Endothelial cell of umbilical vein (primary cell): Measurements from ENCODE around the gene FRRS1L. TPM values are rescaled to one million over a fixed set of nuclear protein-coding genes. Genes with fewer than 3 reads are reported as not detected.

ENCODE experiments used
- BruUV-seq: library from RNA; stranded (reverse); fragments of 400-500 nt; replicated peaks from 2 replicates; lab custom pipeline; 2021; lab: Mats Ljungman, UMichigan
- CTCF ChIA-PET: fragments of 300-600, 350-600 bp; sonication (Branson Sonifier 250); formaldehyde crosslinking; loops from one replicate; lab custom pipeline; 2021; ENCODE audit warnings: antibody characterized with exemption, inconsistent platforms; lab: Charles Lee
- POLR2A ChIA-PET: fragments of 300-600, 350-600 bp; sonication (Branson Sonifier 250); formaldehyde crosslinking; loops from one replicate; lab custom pipeline; 2021; ENCODE audit warnings: antibody characterized with exemption, inconsistent platforms; lab: Charles Lee
- DNase-seq: peaks from one replicate; pipeline ENCODE4 v3.0.0-alpha.2; 2011; ENCODE audit warnings: low read depth, low spot score
- FAIRE-seq: peaks from 2 replicates; lab custom pipeline; 2011; peaks lifted over from hg19 to GRCh38; lab: Jason Lieb, UNC
- H2AFZ ChIP-seq: 2 replicates; pipeline ENCODE4 v1.6.0; 2012; ENCODE audit warnings: low read depth, low read length, control low read depth, inconsistent platforms
- H3K27ac ChIP-seq: 2 replicates; pipeline ENCODE4 v1.5.1; 2011; ENCODE audit warnings: low read depth, mild to moderate bottlenecking, control low read depth, low read length, moderate library complexity; ENCODE audit not compliant: insufficient read depth
- H3K27me3 ChIP-seq, 2 experiments: 2 replicates each; pipeline versions ENCODE4 v1.6.0 to v1.6.1; 2011; ENCODE audit warnings: low read length in 2 of 2, mixed read lengths in 1 of 2; ENCODE audit not compliant: control insufficient read depth in 2 of 2, insufficient read depth in 2 of 2
- H3K36me3 ChIP-seq, 2 experiments: 2 replicates in 1 of 2; 3 replicates in 1 of 2; pipeline ENCODE4 v1.5.1; 2011; ENCODE audit warnings: low read length in 2 of 2, mild to moderate bottlenecking in 1 of 2, moderate library complexity in 1 of 2; ENCODE audit not compliant: control insufficient read depth in 2 of 2, insufficient read depth in 2 of 2; ENCODE audit errors: extremely low read depth in 1 of 2
- H3K4me1 ChIP-seq: 3 replicates; pipeline ENCODE4 v1.5.1; 2011; ENCODE audit warnings: mild to moderate bottlenecking, low read length; ENCODE audit not compliant: control insufficient read depth, insufficient read depth; ENCODE audit errors: extremely low read depth
- H3K4me2 ChIP-seq: 2 replicates; pipeline ENCODE4 v1.6.1; 2011; ENCODE audit warnings: low read length, control low read depth, mixed read lengths; ENCODE audit not compliant: insufficient read depth
- H3K4me3 ChIP-seq, 3 experiments: fragments of 200-600 bp in 1 of 3; sonication (generic), shearing (Covaris generic) in 1 of 3; replicated peaks in 1 of 3; 2 replicates each; pipeline ENCODE4 v1.5.1; 2011 to 2016; ENCODE audit warnings: control low read depth in 3 of 3, low read length in 3 of 3, mild to moderate bottlenecking in 2 of 3, inconsistent platforms in 1 of 3, low read depth in 1 of 3, moderate library complexity in 1 of 3; ENCODE audit not compliant: insufficient read depth in 1 of 3
- H3K79me2 ChIP-seq: 2 replicates; pipeline ENCODE4 v1.6.0; 2012; ENCODE audit warnings: low read length, inconsistent platforms; ENCODE audit not compliant: control insufficient read depth, insufficient read depth
- H3K9ac ChIP-seq: replicated peaks from 2 replicates; pipeline ENCODE3; 2011; ENCODE audit warnings: low read length, control low read depth; ENCODE audit not compliant: insufficient read depth; ENCODE audit errors: extremely low read depth
- H3K9me1 ChIP-seq: replicated peaks from 3 replicates; pipeline ENCODE4 v1.6.0; 2011; ENCODE audit warnings: mild to moderate bottlenecking, low read length; ENCODE audit not compliant: control insufficient read depth, insufficient read depth; ENCODE audit errors: extremely low read depth
- H3K9me3 ChIP-seq: replicated peaks from 2 replicates; pipeline ENCODE4 v1.5.1; 2012; ENCODE audit warnings: low read length, inconsistent platforms; ENCODE audit not compliant: control insufficient read depth, insufficient read depth
- H4K20me1 ChIP-seq: replicated peaks from 2 replicates; pipeline ENCODE3; 2011; ENCODE audit warnings: mild to moderate bottlenecking, low read length; ENCODE audit not compliant: control insufficient read depth, insufficient read depth; ENCODE audit errors: extremely low read depth
- CTCF ChIP-seq, 2 donors: IDR thresholded peaks; 1 replicate in 1 of 2; 2 replicates in 1 of 2; pipeline ENCODE4 v1.5.1; 2011; ENCODE audit warnings: low read length in 2 of 2, mild to moderate bottlenecking in 2 of 2, moderate library complexity in 2 of 2, control low read depth in 1 of 2, inconsistent platforms in 1 of 2, low read depth in 1 of 2; ENCODE audit not compliant: insufficient read depth in 1 of 2; ENCODE audit errors: extremely low read depth in 1 of 2
- EZH2 ChIP-seq: IDR thresholded peaks from 2 replicates; pipeline ENCODE4 v1.6.1; 2012; ENCODE audit warnings: borderline replicate concordance, low read depth, mild to moderate bottlenecking, moderate library complexity, low read length, inconsistent platforms; ENCODE audit not compliant: severe bottlenecking
- FOS ChIP-seq: IDR thresholded peaks from 2 replicates; pipeline ENCODE4 v1.6.1; 2011; ENCODE audit warnings: mild to moderate bottlenecking, low read length, moderate library complexity, borderline replicate concordance; ENCODE audit not compliant: insufficient read depth
- GATA2 ChIP-seq: IDR thresholded peaks from 2 replicates; pipeline ENCODE4 v1.7.0; 2011; ENCODE audit warnings: low read depth, mild to moderate bottlenecking, moderate library complexity, mixed read lengths, low read length; ENCODE audit not compliant: insufficient read length, insufficient read depth
- JUN ChIP-seq: IDR thresholded peaks from 2 replicates; pipeline ENCODE4 v1.6.1; 2011; ENCODE audit warnings: borderline replicate concordance, low read depth; ENCODE audit not compliant: insufficient read length, insufficient read depth
- MAX ChIP-seq: IDR thresholded peaks from 2 replicates; pipeline ENCODE4 v1.6.1; 2011; ENCODE audit not compliant: insufficient read depth, insufficient read length
- MYC ChIP-seq: IDR thresholded peaks from one replicate; pipeline ENCODE4 v1.6.1; 2011; ENCODE audit warnings: mild to moderate bottlenecking, low read depth, low read length
- POLR2A ChIP-seq: IDR thresholded peaks from 2 replicates; pipeline ENCODE4 v1.6.1; 2012; ENCODE audit warnings: low read depth, mild to moderate bottlenecking, control low read depth, low read length
- POLR2AphosphoS5 ChIP-seq: IDR thresholded peaks from 2 replicates; pipeline ENCODE4 v1.6.1; 2012; ENCODE audit warnings: low read depth, mild to moderate bottlenecking, control low read depth, low read length, moderate library complexity; ENCODE audit not compliant: insufficient read depth
- dilution Hi-C: fragments of 300-500 bp; cut with MboI; formaldehyde crosslinking; loops from one replicate; pipeline ENCODE4 v1.15.0; 2019; ENCODE audit warnings: low sequenced_read_pairs; ENCODE audit not compliant: extremely low pct_ligation_motif_present
- intact Hi-C: fragments of 100-400 bp; cut with micrococcal nuclease; formaldehyde crosslinking; loops from one replicate; pipeline ENCODE4 v1.10.0; 2022
- polyA plus RNA-seq, 4 experiments: library from polyadenylated mRNA; depleted of rRNA in 3 of 4; stranded (reverse) in 3 of 4; unstranded in 1 of 4; fragments of >200 nt; gene quantifications; 2 replicates each; pipeline versions ENCODE4 v1.2.1 to v1.2.3, GENCODE V29; 2011 to 2012; ENCODE audit warnings: missing spikeins in 1 of 4
- total RNA-seq: library from RNA; stranded (reverse); gene quantifications from 2 replicates; pipeline ENCODE4 v1.2.3, GENCODE V29; 2021

FRRS1L gene
- total and polyA plus RNA-seq, 2 donors (not counting 3 experiments of a cell fraction or from before 2014, with no cell fraction given): not detected

GRCh38 chr9:109163194-109163593 is 3.9 kb downstream of the FRRS1L start:
- Histone ChIP-seq H3K4me2 (no peak overlapping the region), H4K20me1 (no peaks in the 10 kb centered on the region), H3K9me3 (no peaks in the 10 kb centered on the region), H3K4me1 (no peaks in the 10 kb centered on the region), H3K9me1 (no peaks in the 10 kb centered on the region), H3K4me3 (no peak overlapping the region), H3K27ac (no peak overlapping the region), H2AFZ (no peak overlapping the region), H3K79me2 (no peaks in the 10 kb centered on the region), H3K27me3 (peaks cover 29% of the 10 kb centered on the region in 2 experiments), H3K9ac (no peak overlapping the region), H3K36me3 (no peaks in the 10 kb centered on the region)
- FAIRE-seq (no peak), DNase-seq (no peak)
- ChIA-PET CTCF (interaction anchor here (1.3 kb wide), 1 partner anchor 20 kb away, joined by 3 read pairs; no protein-coding TSS in a partner anchor), POLR2A (no interaction called here)
- dilution Hi-C loops (no loop called here), intact Hi-C loops (no loop called here)
- TF ChIP-seq CTCF (IDR thresholded peaks at IDR 0.05; ENCODE audit: extremely low read depth in 1 of 2, insufficient read depth in 1 of 2, low read depth in 1 of 2, low read length in 2 of 2) (no peak), POLR2A (no peak), EZH2 (no peak), JUN (no peak), GATA2 (no peak), POLR2AphosphoS5 (no peak)
- BruUV-seq: no TSS peak

GRCh38 chr9:109162677-109163076 is 4.4 kb downstream of the FRRS1L start:
- Histone ChIP-seq H3K27me3 (peaks cover 26 to 27% of the 10 kb centered on the region in 2 experiments), H3K9me3 (no peaks in the 10 kb centered on the region), H3K9ac (no peak overlapping the region), H3K4me3 (no peak overlapping the region), H3K27ac (no peak overlapping the region), H3K4me2 (no peak overlapping the region), H3K9me1 (no peaks in the 10 kb centered on the region), H4K20me1 (no peaks in the 10 kb centered on the region), H2AFZ (no peak overlapping the region), H3K79me2 (no peaks in the 10 kb centered on the region), H3K4me1 (no peaks in the 10 kb centered on the region), H3K36me3 (no peaks in the 10 kb centered on the region)
- dilution Hi-C loops: no loop called here
- TF ChIP-seq MAX: no peak
- TF ChIP-seq FOS: no peak
- no peak for TF ChIP-seq GATA2
- TF ChIP-seq POLR2A: no peak
- TF ChIP-seq CTCF (IDR thresholded peaks at IDR 0.05; ENCODE audit: extremely low read depth in 1 of 2, insufficient read depth in 1 of 2, low read depth in 1 of 2, low read length in 2 of 2): no peak
- TF ChIP-seq EZH2: no peak
- no peak for TF ChIP-seq JUN
- TF ChIP-seq POLR2AphosphoS5: no peak
- TF ChIP-seq MYC: no peak
- BruUV-seq: no TSS peak
- intact Hi-C loops: no loop called here
- ChIA-PET CTCF (interaction anchor here (1.3 kb wide), 1 partner anchor 20 kb away, joined by 3 read pairs; no protein-coding TSS in a partner anchor), POLR2A (no interaction called here)
- FAIRE-seq (no peak), DNase-seq (no peak)
